Tibial nerve (tissue), 4 donors: ENCODE results near the gene CCS.

Experiments used
- EP300 ChIP-seq, 2 donors: sonication (generic); formaldehyde crosslinking; IDR thresholded peaks; one replicate each; pipeline ENCODE4 v1.6.1; 2017; ENCODE audit warnings: antibody characterized with exemption in 2 of 2, mild to moderate bottlenecking in 1 of 2
- POLR2A ChIP-seq, 2 donors: fragments of 450-650 bp; IDR thresholded peaks; one replicate each; pipeline ENCODE4 v1.6.1; 2017; ENCODE audit warnings: antibody characterized with exemption in 2 of 2, mild to moderate bottlenecking in 2 of 2, moderate library complexity in 2 of 2
- TF ChIP-seq, protein P1 (sequence below), 5 experiments: fragments of 200-600 bp in 3 of 5; fragments of 450-650 bp in 2 of 5; sonication (generic) in 3 of 5; IDR thresholded peaks; one replicate each; pipeline ENCODE4 v1.5.1; 2016 to 2019; ENCODE audit warnings: antibody characterized with exemption in 5 of 5, mild to moderate bottlenecking in 3 of 5, moderate library complexity in 2 of 5

DNA sequence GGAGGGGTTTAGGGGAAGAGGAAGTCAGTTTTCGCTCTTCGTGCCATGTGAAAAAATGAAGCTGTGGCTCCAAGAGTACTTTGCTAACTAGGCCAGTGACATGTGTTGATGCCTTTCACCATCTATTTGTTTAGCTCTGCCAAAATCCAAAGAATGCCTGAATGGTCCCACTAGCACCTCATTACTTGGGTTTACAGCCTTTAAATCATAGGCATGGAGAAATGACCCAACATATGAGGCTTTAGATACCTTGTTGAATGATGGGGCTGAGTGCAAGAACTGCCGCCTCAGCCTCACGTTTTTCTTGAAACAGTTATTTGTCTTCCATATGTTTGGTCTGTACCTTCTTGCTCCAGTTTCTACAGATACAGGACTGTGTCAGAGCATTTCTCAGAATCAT is 53.8 kb downstream of the CCS start:
- TF ChIP-seq, protein P1, sequence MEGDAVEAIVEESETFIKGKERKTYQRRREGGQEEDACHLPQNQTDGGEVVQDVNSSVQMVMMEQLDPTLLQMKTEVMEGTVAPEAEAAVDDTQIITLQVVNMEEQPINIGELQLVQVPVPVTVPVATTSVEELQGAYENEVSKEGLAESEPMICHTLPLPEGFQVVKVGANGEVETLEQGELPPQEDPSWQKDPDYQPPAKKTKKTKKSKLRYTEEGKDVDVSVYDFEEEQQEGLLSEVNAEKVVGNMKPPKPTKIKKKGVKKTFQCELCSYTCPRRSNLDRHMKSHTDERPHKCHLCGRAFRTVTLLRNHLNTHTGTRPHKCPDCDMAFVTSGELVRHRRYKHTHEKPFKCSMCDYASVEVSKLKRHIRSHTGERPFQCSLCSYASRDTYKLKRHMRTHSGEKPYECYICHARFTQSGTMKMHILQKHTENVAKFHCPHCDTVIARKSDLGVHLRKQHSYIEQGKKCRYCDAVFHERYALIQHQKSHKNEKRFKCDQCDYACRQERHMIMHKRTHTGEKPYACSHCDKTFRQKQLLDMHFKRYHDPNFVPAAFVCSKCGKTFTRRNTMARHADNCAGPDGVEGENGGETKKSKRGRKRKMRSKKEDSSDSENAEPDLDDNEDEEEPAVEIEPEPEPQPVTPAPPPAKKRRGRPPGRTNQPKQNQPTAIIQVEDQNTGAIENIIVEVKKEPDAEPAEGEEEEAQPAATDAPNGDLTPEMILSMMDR (IDR thresholded peaks at IDR 0.05) = no peak
- TF ChIP-seq POLR2A (IDR thresholded peaks at IDR 0.05) = no peak
- TF ChIP-seq EP300 (IDR thresholded peaks at IDR 0.05) = no peak
